Keratinocyte (primary cell): ENCODE results near the gene ZNF423.

Experiments used
- EZH2 ChIP-seq: IDR thresholded peaks from one replicate; pipeline ENCODE4 v1.6.1; 2012; ENCODE audit warnings: inconsistent platforms, mild to moderate bottlenecking, low read length, moderate library complexity
- TF ChIP-seq, protein P1 (sequence below), 3 experiments: IDR thresholded peaks in 1 of 3; conservative IDR thresholded peaks in 1 of 3; optimal IDR thresholded peaks in 1 of 3; 2 replicates in 2 of 3; 3 replicates in 1 of 3; pipeline versions ENCODE3 to v1.5.1; 2011; ENCODE audit warnings: low read length in 3 of 3, mild to moderate bottlenecking in 3 of 3, moderate library complexity in 2 of 3, control low read depth in 1 of 3, inconsistent platforms in 1 of 3; ENCODE audit not compliant: insufficient read depth in 2 of 3; ENCODE audit errors: extremely low read depth in 1 of 3

DNA sequence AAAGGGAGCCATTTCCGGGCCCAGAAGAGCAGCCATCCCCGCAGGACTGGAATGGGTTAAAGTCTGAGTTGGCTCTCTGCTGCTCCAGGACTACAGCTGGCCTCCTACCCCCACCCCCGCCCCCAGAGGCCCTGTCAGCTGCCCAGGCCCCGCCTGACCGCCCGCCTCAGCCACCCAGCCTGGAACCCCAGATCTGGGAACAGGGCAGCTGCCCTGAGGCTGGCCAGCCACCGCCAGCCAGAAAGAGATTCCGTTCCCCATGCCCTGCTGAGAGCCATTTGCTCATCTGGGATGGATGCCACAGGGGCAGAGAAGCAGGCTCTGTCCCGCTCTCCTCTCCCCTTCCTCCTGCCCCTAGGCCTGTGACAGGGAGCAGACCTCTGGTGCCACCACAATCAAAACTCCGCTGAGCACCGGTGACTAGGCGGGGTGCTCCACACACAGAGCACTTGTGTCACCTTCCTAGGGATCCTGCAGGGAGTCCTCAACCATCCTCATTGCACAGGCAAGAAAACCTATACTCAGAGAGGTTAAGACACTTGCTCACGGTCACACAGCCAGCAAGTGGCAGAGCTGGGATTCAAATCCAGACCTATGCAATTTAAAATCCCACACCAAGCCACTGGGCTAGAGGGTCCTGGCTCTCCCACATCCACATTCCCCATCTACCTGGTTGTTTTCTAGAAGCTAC is 44.1 kb downstream of the ZNF423 start:
- TF ChIP-seq, protein P1, sequence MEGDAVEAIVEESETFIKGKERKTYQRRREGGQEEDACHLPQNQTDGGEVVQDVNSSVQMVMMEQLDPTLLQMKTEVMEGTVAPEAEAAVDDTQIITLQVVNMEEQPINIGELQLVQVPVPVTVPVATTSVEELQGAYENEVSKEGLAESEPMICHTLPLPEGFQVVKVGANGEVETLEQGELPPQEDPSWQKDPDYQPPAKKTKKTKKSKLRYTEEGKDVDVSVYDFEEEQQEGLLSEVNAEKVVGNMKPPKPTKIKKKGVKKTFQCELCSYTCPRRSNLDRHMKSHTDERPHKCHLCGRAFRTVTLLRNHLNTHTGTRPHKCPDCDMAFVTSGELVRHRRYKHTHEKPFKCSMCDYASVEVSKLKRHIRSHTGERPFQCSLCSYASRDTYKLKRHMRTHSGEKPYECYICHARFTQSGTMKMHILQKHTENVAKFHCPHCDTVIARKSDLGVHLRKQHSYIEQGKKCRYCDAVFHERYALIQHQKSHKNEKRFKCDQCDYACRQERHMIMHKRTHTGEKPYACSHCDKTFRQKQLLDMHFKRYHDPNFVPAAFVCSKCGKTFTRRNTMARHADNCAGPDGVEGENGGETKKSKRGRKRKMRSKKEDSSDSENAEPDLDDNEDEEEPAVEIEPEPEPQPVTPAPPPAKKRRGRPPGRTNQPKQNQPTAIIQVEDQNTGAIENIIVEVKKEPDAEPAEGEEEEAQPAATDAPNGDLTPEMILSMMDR (optimal IDR thresholded peaks at IDR 0.05 in 1 of 3, IDR thresholded peaks at IDR 0.05 in 1 of 3, conservative IDR thresholded peaks at IDR 0.05 in 1 of 3; ENCODE audit: extremely low read depth in 1 of 3, insufficient read depth in 2 of 3, low read length in 3 of 3) = no peak
- no peak for TF ChIP-seq EZH2
